ENCODE results near the gene IRGC.

DNA sequence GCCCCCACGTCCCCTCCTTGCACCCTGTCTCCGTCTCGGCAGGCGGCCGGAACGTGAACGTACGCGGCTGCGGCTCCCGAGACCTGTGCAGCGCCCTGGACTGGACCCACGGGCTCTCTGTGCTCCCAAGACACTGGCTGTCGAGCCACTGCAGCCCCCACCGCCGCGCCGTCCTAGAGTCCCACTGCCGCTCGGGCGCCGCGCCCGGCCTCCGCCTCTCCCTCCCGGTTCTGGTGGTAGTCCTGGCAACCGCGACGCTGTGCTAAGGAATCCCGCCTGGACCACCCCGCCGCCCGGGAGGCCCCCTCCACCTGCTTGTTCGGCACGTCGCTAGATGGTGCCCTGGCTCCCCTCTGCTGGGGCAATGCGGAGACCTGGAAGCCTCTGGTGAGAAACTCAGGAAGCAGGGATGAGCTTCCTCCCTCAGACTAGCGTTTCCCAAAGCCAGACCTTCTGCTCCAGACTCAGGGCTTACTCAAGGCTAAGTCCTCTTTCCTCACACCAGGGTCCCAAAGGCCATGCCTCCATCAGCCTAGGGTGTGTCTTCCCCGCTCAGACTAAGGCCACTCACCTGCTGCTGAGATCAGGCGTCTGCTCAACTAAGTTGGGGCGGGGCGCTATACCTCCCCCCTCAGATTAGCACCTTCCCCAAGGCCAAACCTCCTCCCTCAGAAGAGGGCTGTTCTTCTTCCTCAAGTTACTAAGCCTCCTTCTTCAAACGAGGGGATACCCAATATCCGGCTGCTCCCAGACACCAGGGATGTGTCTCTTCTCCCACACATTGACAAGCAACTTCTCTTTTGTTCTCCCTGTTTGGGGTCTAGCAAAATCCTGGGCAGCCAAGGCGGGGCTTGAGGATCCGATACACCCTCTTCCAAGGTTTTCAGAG, 16.1 kb upstream of the IRGC start:
- TF ChIP-seq, protein P1, sequence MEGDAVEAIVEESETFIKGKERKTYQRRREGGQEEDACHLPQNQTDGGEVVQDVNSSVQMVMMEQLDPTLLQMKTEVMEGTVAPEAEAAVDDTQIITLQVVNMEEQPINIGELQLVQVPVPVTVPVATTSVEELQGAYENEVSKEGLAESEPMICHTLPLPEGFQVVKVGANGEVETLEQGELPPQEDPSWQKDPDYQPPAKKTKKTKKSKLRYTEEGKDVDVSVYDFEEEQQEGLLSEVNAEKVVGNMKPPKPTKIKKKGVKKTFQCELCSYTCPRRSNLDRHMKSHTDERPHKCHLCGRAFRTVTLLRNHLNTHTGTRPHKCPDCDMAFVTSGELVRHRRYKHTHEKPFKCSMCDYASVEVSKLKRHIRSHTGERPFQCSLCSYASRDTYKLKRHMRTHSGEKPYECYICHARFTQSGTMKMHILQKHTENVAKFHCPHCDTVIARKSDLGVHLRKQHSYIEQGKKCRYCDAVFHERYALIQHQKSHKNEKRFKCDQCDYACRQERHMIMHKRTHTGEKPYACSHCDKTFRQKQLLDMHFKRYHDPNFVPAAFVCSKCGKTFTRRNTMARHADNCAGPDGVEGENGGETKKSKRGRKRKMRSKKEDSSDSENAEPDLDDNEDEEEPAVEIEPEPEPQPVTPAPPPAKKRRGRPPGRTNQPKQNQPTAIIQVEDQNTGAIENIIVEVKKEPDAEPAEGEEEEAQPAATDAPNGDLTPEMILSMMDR (IDR thresholded peaks at IDR 0.05) = no peak
- no peak for TF ChIP-seq POLR2A (IDR thresholded peaks at IDR 0.05)

Data from suprapubic skin (tissue), 3 donors.